Aorta (tissue), 5 donors: ENCODE data around the gene ANKRD30A. TPM values are rescaled to one million over a fixed set of nuclear protein-coding genes. Genes with fewer than 3 reads are reported as not detected.

ENCODE experiments used
- ATAC-seq: fragments of 200-7000 bp; cut with Tn5 transposase; one replicate; pipeline ENCODE4 v1.9.1; 2022; ENCODE audit warnings: moderate library complexity; ENCODE audit not compliant: low FRiP score
- DNase-seq, 2 donors: peaks; one replicate each; pipeline ENCODE4 v3.0.0-alpha.2; 2020
- H3K27ac ChIP-seq, 2 donors: one replicate each; pipeline ENCODE4 v1.5.1; 2013; ENCODE audit warnings: low read length in 2 of 2, mild to moderate bottlenecking in 2 of 2, moderate library complexity in 2 of 2, control low read depth in 1 of 2, inconsistent platforms in 1 of 2, low read depth in 1 of 2
- H3K27me3 ChIP-seq, 2 donors: one replicate each; pipeline ENCODE4 v1.6.1; 2013; ENCODE audit warnings: control low read depth in 1 of 2, low read length in 1 of 2, mild to moderate bottlenecking in 1 of 2, moderate library complexity in 1 of 2; ENCODE audit not compliant: insufficient read depth in 2 of 2, control insufficient read depth in 1 of 2
- H3K36me3 ChIP-seq, 2 donors: one replicate each; pipeline ENCODE4 v1.6.1; 2013; ENCODE audit warnings: control low read depth in 1 of 2, low read length in 1 of 2, mild to moderate bottlenecking in 1 of 2; ENCODE audit not compliant: insufficient read depth in 2 of 2, control insufficient read depth in 1 of 2
- H3K4me1 ChIP-seq, 2 donors: one replicate each; pipeline ENCODE4 v1.6.1; 2013; ENCODE audit warnings: low read length in 2 of 2, control low read depth in 1 of 2, mild to moderate bottlenecking in 1 of 2, moderate library complexity in 1 of 2; ENCODE audit not compliant: insufficient read depth in 2 of 2, control insufficient read depth in 1 of 2
- H3K4me3 ChIP-seq, 2 donors: one replicate each; pipeline ENCODE4 v1.5.1; 2013; ENCODE audit warnings: low read length in 2 of 2, control low read depth in 1 of 2, mild to moderate bottlenecking in 1 of 2
- H3K9me3 ChIP-seq: one replicate; pipeline ENCODE4 v1.6.1; 2013; ENCODE audit warnings: mild to moderate bottlenecking, low read length; ENCODE audit not compliant: control insufficient read depth
- WGBS, 2 donors: extraction: QIAGEN DNeasy Blood & Tissue Kit; methylation state at CpG; one replicate each; pipeline ENCODE4 v1.1.7; 2013; 5-methylcytosine and 5-hydroxymethylcytosine counted together
- intact Hi-C, 2 donors: fragments of 100-400 bp; cut with DNase I; formaldehyde crosslinking; loops; one replicate each; pipeline versions ENCODE4 v1.14.2 to v1.15.0; 2022
- polyA plus RNA-seq, 2 donors: library from polyadenylated mRNA; stranded (reverse); fragments of 200-250 nt; gene quantifications; one replicate each; pipeline ENCODE4 v1.2.3, GENCODE V29; 2013
- total RNA-seq, 2 donors: library from RNA; stranded (reverse); fragmentation: NEBNext Ultra II Directional; extraction: Animal tissue kit (Norgen Biotek cat#: 25700); gene quantifications; one replicate each; pipeline ENCODE4 v1.2.1, GENCODE V29; 2021
- donor health status: healthy with polysubstance abuse.
- donor health status: Bipolar disorder and iron deficiency.
- donor health status: DM: no; HTN: no; CAD: no.
- donor health status: DM: no; HTN: no; CAD: no.
- donor health status: DM: yes; HTN: yes; CAD: no.

The ANKRD30A gene
- total and polyA plus RNA-seq, 4 donors = not detected

DNA sequence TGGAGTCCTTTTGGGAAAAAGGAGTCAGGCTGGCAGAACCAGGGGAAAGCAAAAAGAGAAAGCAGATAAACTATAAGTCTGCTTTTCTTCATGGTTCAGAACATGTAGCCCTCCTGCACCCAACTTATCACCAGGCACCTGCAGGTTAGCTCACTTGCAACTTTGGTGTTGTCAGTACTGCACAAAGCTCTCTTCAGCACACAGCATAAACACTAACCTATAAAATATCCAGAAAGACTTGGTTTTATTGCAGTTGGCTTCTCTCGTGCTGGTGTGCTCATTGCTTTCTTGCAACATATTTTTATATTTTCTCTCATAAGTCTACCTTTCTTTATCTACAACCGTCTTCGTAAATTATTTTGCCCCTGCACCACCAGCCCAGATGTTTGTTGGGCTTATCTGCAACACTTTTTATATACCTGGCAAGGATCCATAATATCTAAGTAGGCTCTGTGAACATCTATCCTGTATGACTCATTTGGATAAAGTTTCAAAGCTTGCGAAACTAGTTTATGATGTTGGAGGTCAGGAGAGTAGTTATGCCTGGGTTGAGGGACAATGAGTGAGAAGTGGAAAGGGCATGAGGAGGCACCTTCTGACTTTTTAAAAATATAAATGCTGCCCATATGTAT lies 164.6 kb downstream of the ANKRD30A start:
- no peak for ATAC-seq
- Histone ChIP-seq H3K9me3 (peaks cover 7% of the 10 kb centered on the region), H3K27ac (no peak overlapping the region), H3K36me3 (no peaks in the 10 kb centered on the region), H3K4me1 (no peaks in the 10 kb centered on the region), H3K4me3 (no peak overlapping the region), H3K27me3 (no peaks in the 10 kb centered on the region)
- 74 to 76% methylated on average over 4 of the region's 4 CpGs for WGBS, 2 donors
- DNase-seq = no peak
- intact Hi-C loops = no loop called here

DNA sequence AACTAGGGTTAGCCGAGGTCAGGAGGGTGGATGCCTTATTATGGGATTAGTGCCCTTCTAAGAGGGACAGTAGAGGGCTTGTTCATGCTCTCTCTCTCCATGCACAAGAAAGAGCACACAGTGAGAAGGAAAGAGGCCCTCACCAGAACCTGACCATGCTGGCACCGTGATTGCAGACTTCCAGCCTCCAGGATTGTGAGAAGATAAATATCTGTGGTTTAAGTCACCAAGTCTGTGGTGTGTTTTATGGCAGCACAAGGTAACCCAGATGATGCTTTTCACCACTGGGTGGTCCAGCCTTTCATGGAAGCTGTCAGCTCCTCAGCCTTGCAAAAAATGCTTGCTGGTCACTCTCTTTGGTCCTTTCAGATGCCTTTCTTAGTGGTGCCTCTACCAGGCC lies 175.9 kb downstream of the ANKRD30A start:
- intact Hi-C loops = no loop called here
- ATAC-seq (no peak), DNase-seq (no peak)
- Histone ChIP-seq H3K4me1 (no peaks in the 10 kb centered on the region), H3K9me3 (peaks cover 5% of the 10 kb centered on the region), H3K27me3 (no peaks in the 10 kb centered on the region), H3K4me3 (no peak overlapping the region), H3K27ac (no peak overlapping the region), H3K36me3 (no peaks in the 10 kb centered on the region)
- 59 to 60% methylated on average over 2 of the region's 2 CpGs for WGBS, 2 donors

DNA sequence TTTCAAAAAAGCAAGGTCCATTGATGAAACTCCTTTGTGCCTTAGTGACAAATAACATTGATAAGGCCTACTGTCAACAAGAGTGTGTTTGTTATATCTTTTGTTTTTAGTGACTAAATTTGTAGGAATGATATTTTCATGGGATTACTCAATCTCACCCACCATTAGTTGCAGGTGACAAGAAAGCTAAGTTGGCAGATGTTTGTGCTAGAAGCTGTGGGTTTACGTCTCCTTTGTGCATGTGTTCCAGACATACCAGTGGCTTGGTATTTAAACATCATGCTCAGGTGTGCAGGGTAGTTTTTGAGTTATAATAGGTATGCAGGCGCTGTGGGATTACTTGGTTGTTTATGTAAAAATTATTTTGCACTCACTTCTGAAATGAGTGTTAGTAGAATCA lies 178.6 kb downstream of the ANKRD30A start:
- WGBS, 2 donors = 54 to 60% methylated on average over 2 of the region's 2 CpGs
- no peaks in the 10 kb centered on the region for H3K36me3 ChIP-seq
- H3K9me3 ChIP-seq = peaks cover 5% of the 10 kb centered on the region
- no peaks in the 10 kb centered on the region for H3K4me1 ChIP-seq
- no peak overlapping the region for H3K27ac ChIP-seq
- ATAC-seq (no peak), DNase-seq (no peak)
- intact Hi-C loops = no loop called here
- no peak overlapping the region for H3K4me3 ChIP-seq
- H3K27me3 ChIP-seq = no peaks in the 10 kb centered on the region

DNA sequence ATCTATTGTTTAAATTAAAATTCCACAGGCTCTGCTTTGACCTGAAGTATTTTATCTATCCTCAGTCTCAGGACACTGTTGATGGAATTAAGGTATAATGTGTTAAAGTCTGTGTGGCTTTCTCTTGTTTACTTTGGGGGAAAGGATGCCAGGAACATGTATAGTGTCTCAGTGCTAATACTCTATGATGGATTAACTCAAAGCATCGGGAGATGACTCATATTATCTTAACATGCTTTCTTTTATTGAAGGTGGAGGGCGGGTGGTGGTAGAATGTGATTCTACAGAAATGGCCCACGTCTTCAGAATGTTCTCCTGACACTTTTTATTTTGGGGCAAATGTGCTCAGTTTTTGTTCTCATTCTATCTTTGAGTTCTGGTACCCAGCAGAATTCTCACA lies 189.0 kb downstream of the ANKRD30A start:
- Histone ChIP-seq H3K27me3 (no peaks in the 10 kb centered on the region), H3K36me3 (no peaks in the 10 kb centered on the region), H3K4me3 (no peak overlapping the region), H3K9me3 (no peaks in the 10 kb centered on the region), H3K4me1 (no peaks in the 10 kb centered on the region), H3K27ac (no peak overlapping the region)
- ATAC-seq = no peak
- intact Hi-C loops = no loop called here
- no peak for DNase-seq
- 52 to 60% methylated on average over 3 of the region's 3 CpGs for WGBS, 2 donors

DNA sequence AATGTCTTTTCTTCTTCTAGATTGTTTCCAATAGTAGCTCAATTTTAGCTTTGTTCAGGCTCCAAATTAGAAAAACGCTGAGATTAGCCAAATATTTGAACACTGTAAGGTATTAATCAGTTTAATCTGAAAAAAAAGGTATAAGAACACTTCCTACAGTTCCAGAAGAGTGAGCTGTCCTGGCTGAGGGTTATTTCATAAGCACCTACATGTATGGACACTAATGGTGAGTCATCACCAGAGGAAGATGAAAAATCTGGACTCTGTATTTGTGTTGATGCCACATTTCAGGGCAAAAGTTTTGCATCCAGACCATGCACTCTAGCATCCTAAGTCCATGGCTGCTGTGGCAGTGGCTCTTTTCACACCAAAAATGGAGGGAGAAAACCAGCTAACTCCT lies 189.5 kb downstream of the ANKRD30A start:
- 13 to 24% methylated on average over 1 of the region's 1 CpG for WGBS, 2 donors
- Histone ChIP-seq H3K4me3 (no peak overlapping the region), H3K4me1 (no peaks in the 10 kb centered on the region), H3K9me3 (no peaks in the 10 kb centered on the region), H3K27ac (no peak overlapping the region), H3K36me3 (no peaks in the 10 kb centered on the region), H3K27me3 (no peaks in the 10 kb centered on the region)
- intact Hi-C loops = no loop called here
- ATAC-seq (no peak), DNase-seq (no peak)

DNA sequence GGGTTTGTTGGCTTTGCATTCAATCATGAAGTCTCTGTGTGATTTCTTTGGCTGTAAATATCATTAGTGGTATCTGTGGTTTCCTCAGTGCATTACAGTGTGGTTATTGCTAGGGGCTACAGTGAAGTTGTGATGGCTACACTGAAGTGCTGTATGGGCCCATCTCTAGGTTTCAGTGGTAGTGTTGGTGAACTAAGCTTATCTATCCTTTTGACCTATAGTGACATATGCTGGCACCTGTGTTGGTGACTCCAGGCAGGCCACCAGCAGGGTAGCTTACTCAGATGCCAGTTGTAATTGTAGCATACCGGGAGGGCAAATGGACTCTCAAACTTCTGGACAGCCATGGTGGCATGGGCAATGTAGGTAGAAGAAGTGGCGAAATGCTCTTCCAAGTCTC lies 219.0 kb downstream of the ANKRD30A start:
- WGBS, 2 donors = 79 to 84% methylated on average over 2 of the region's 2 CpGs

DNA sequence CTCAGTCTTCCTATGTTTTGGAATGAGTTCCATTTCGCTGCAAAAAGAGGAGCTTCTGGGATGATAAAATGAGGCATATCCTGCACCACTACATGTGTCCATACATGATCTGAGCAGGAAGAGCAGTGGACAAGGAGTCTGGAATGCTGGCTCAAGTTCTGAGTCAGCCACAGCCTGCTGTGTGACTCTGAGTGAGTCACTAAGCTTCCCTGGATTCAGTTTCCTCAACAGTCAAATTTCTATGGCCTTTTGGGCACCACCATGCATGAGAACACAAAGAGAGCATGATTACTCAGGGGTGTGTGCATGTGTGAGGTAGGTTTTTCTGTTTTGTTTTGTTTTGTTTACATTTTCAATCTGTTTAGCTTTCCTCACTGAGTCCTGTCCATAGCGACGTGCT lies 254.6 kb downstream of the ANKRD30A start:
- Histone ChIP-seq H3K9me3 (no peaks in the 10 kb centered on the region), H3K27me3 (no peaks in the 10 kb centered on the region), H3K4me3 (no peak overlapping the region), H3K36me3 (no peaks in the 10 kb centered on the region), H3K4me1 (no peaks in the 10 kb centered on the region), H3K27ac (no peak overlapping the region)
- ATAC-seq (no peak), DNase-seq (no peak)
- intact Hi-C loops = no loop called here
- WGBS, 2 donors = 65 to 78% methylated on average over 3 of the region's 3 CpGs

More for the DNA sequence above, 219.0 kb downstream of the ANKRD30A start:
- intact Hi-C loops = no loop called here
- ATAC-seq = no peak
- Histone ChIP-seq H3K36me3 (no peaks in the 10 kb centered on the region), H3K9me3 (no peaks in the 10 kb centered on the region), H3K4me1 (no peaks in the 10 kb centered on the region), H3K4me3 (no peak overlapping the region), H3K27me3 (no peaks in the 10 kb centered on the region), H3K27ac (no peak overlapping the region)
- no peak for DNase-seq

DNA sequence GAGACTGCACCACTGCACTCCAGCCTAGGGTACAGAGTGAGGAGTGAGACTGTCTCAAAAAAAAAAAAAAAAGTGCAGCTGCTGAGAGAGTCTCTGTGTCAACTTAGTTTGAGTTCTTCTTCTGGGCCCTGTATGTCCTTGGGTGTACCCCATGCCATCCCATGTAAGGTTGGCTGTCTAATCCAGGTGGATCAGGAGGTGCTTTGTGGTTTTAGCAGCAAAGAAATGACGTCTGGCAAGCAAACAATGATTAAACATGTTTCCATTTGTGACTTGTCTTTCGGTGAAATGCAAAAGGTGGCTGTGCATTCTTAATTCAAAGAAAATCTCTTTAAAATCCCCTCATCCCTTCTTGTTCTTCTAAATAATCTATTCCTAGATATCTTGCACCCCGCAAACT lies 255.9 kb downstream of the ANKRD30A start:
- Histone ChIP-seq H3K27me3 (no peaks in the 10 kb centered on the region), H3K4me3 (no peak overlapping the region), H3K27ac (no peak overlapping the region), H3K9me3 (no peaks in the 10 kb centered on the region), H3K4me1 (no peaks in the 10 kb centered on the region), H3K36me3 (no peaks in the 10 kb centered on the region)
- WGBS, 2 donors = 70 to 75% methylated on average over 3 of the region's 3 CpGs
- ATAC-seq (no peak), DNase-seq (no peak)
- intact Hi-C loops = no loop called here

DNA sequence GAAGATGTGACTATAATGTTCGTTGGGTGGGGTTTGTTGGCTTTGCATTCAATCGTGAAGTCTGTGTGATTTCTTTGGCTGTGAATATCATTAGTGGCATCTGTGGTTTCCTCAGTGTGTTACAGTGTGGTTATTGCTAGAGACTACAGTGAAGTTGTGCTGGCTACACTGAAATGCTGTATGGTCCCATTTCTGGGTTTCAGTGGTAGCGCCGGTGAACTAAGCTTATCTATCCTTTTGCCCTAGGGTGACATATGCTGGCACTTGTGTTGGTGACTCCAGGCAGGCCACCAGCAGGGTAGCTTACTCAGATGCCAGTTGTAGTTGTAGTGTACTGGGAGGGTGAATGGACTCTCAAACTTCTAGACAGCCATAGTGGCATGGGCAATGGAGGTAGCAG lies 259.5 kb downstream of the ANKRD30A start:
- no peak for ATAC-seq
- intact Hi-C loops = no loop called here
- no peak overlapping the region for H3K27ac ChIP-seq
- no peak overlapping the region for H3K4me3 ChIP-seq
- H3K27me3 ChIP-seq = no peaks in the 10 kb centered on the region
- no peaks in the 10 kb centered on the region for H3K4me1 ChIP-seq
- H3K36me3 ChIP-seq = no peaks in the 10 kb centered on the region
- no peak for DNase-seq
- H3K9me3 ChIP-seq = peaks cover 1% of the 10 kb centered on the region
- WGBS, 2 donors = 73 to 83% methylated on average over 4 of the region's 4 CpGs
